Suprapubic skin (tissue), 4 donors: ENCODE results near the gene MINDY4.

Source experiments
- EP300 ChIP-seq: sonication (generic); formaldehyde crosslinking; IDR thresholded peaks from one replicate; pipeline ENCODE4 v1.6.1; 2017; ENCODE audit warnings: antibody characterized with exemption
- POLR2A ChIP-seq, 2 donors: fragments of 450-650 bp; IDR thresholded peaks; one replicate each; pipeline ENCODE4 v1.6.1; 2017; ENCODE audit warnings: antibody characterized with exemption in 2 of 2, mild to moderate bottlenecking in 2 of 2, moderate library complexity in 2 of 2
- POLR2AphosphoS5 ChIP-seq, 3 donors: sonication (generic); formaldehyde crosslinking; IDR thresholded peaks; one replicate each; pipeline ENCODE4 v1.6.1; 2017; ENCODE audit warnings: antibody characterized with exemption in 3 of 3
- TF ChIP-seq, protein P1 (sequence below), 2 donors: fragments of 200-600 bp in 1 of 2; fragments of 450-650 bp in 1 of 2; sonication (generic) in 1 of 2; IDR thresholded peaks; one replicate each; pipeline ENCODE4 v1.5.1; 2016 to 2019; ENCODE audit warnings: antibody characterized with exemption in 2 of 2, mild to moderate bottlenecking in 1 of 2, moderate library complexity in 1 of 2

DNA sequence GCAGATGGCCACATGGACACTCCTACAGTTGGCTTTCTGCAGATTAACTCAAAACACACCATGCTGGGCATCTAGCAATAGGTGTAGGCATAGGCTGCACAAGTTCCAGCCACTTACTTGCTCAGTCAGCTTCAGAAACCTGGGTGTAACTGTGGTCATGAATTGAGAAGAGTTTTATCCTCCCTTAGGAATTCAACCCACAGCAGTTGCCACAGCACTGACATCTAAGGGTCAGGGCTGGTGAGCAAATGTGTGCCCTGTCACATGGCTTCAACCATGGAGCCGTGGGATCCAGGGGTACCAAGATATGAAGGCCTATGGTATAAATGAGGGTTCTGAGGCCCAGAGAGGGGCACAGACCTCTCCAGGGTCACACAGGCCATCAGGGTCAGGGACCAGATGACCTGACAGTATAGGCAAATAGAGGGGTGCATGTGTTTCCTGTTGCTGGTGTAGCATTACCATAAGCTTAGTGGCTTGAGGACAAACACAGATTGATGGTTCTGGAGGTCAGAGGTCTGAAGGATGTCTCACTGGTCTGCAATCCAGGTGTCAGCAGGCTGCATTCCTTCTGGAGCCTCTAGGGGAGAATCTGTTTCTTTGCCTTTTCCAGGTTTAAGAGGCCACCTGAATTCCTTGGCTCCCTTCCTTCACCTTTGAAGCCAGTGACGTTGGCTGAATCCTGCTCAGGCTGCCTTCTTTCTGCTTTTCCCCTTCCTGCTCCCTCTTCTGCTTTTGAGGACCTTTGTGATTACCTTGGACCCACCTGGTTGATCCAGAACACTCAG lies 24.1 kb downstream of the MINDY4 start:
- TF ChIP-seq, protein P1, sequence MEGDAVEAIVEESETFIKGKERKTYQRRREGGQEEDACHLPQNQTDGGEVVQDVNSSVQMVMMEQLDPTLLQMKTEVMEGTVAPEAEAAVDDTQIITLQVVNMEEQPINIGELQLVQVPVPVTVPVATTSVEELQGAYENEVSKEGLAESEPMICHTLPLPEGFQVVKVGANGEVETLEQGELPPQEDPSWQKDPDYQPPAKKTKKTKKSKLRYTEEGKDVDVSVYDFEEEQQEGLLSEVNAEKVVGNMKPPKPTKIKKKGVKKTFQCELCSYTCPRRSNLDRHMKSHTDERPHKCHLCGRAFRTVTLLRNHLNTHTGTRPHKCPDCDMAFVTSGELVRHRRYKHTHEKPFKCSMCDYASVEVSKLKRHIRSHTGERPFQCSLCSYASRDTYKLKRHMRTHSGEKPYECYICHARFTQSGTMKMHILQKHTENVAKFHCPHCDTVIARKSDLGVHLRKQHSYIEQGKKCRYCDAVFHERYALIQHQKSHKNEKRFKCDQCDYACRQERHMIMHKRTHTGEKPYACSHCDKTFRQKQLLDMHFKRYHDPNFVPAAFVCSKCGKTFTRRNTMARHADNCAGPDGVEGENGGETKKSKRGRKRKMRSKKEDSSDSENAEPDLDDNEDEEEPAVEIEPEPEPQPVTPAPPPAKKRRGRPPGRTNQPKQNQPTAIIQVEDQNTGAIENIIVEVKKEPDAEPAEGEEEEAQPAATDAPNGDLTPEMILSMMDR (IDR thresholded peaks at IDR 0.05), result no peak
- TF ChIP-seq POLR2A (IDR thresholded peaks at IDR 0.05) (no peak), EP300 (no peak), POLR2AphosphoS5 (IDR thresholded peaks at IDR 0.05) (no peak)
